ENCODE data around the gene COL4A2. TPM values are rescaled to one million over a fixed set of nuclear protein-coding genes. Genes with fewer than 3 reads are reported as not detected.
"Not testable (repeated sequence)": the region's sequence is repeated elsewhere in the genome, so short reads cannot be mapped to it uniquely, and the experiment has no call there.

The COL4A2 gene
- total RNA-seq, 1 experiment from 2014 or later: 35.0 TPM

DNA sequence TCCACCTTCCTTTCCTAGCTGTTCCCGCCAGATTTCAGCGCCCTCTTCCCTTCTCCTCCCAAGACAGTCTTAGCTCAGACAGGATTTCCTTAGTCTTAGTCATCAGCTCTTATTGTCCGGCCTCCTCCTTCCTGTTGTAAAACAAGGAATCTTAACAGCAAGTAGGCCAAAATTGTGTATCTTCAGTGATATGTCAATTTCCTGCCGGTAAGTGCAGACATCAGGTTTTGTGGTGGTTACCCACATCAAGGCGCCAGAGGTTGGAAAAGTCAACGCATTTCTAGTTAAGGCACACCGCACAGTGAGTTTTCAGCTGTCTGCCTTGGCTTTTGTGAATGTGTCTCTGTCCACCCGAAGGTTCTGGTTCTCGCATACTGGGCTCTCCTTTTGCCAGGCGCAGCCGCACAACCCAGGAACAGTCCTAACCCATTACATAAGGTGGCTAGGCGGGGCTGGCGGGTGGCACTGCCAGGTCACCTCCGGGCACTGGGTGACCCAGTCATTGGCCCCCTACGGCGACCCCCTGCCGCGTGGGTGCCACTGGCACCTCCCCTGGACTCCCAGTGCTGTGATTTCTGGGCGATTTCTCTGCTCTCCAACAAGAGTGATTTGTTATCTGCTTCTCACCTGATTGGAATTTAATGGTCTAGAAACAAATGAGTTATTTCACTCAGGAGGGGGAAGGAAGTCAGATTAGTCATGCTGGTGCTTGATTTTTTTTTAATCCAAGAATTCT lies 12.9 kb downstream of the COL4A2 start:
- DNase-seq (ENCODE audit: extremely low read depth, low read depth): no peak

DNA sequence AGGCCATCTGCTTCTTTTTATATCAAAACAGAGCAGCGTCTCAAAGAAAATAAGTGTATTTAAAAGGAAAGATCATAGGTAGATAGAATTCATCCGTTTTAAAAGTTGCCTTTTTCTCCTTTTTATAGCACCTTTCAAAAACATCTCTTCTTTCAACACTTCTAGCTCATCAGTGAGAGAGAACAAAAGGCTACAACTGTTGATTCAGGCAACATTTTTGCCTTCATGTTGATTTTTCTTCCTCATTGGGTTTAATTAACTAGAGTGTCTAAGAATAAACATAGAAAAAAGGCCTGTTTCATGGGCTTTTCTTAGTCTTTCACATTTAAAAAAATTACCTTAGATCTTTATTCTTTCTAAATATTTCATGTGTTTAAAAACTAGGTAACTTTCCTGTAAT lies 13.6 kb downstream of the COL4A2 start:
- DNase-seq (ENCODE audit: extremely low read depth, low read depth): no peak

DNA sequence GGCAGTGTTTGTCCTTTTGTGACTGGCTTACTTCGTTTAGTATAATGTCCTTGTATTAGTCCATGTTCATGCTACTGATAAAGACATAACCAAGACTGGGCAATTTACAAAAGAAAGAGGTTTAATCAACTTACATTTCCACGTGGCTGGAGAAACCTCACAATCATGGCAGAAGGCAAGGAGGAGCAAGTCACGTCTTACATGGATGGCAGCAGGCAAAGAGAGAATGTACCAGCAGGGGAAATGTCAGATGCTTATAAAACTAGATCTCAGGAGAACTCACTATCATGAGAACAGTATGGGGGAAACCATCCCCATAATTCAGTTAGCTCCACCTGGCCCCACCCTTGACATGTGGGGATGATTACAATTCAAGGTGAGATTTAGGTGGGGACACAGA lies 14.5 kb downstream of the COL4A2 start:
- DNase-seq (ENCODE audit: extremely low read depth, low read depth): not testable (repeated sequence)

DNA sequence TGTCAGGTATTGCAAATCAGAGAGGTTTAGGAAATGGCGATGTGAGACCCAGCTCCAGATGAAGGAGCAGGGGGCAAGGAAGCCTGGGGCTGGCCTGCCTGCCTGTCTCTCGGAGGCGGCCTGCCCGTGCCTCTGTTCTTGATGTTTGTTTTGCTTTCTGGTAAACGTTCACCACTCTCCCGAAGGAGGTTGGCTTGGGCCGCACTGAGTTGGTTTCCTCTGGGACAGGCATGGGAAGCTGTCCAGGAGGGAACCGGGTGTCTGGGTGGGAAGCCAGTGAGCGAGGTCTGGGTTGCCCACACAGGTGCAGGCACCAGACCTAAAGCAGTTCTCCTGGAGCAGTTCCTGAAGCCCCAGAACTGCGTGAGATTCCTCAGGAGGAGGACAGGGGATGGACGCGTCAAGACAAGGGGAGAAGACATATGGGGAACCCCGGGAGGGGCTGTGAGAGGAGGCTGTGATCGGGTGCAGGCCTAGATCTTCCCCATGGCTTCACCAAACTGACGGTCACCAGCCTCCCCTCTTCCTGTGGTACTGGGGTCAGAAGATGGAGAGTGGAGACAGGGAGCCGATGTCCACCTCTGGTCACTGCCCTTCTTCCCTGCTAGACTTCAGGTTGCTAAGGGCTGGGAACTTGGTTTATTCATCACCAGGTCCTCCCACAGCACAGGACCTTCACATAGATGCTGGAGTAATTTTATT lies 15.2 kb downstream of the COL4A2 start:
- DNase-seq (ENCODE audit: extremely low read depth, low read depth): no peak

DNA sequence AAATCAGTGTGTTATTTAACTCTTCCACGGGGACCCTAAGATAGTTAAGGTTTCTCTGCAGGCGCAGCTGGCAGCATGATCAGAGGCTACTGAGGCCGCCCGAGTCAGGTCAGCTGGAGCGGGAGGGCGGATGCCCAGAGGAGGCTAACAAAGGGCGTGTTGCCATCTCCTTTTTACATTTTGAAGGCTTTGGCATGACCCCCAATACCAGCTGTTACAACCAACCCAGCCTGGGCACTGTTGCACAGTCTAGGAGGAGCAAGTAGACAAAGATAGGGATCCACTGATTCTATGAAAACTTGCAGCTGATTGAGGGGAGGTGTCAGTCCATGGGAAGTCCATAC lies 15.7 kb downstream of the COL4A2 start:
- DNase-seq (ENCODE audit: extremely low read depth, low read depth): no peak

DNA sequence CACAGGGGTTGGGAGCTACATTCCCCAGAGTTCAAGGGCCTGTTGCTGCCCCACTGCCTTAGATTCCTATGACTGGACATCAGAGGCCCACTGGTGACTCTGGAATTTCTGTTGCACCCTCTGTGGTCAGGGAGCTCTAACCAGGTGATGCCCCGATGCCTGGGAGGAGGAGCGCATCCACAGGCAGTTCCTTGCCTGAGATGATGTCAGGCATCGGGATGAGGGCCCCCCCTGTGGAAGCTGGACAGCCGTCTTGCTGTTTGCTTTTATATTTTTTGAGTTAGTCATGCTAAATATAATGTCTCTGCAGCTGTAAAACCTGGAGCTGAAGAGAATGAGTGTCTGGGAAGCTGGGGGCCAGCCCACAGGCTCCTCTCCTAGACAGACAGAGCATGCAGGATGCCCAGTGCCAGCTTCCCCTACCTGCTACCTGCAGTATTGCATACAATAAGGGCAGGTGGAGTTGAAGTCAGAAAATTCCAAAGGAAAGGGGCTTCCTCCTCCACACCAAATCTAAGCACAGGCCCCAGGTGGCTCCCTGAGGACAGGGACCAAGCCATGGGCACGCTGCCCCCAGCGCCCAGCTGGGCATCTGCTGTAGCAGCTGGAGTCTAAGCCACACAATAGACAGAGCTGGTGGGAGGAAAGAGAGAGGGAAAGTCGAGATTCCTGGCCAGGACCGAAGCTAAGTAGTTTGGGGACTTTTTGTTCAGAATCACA lies 16.2 kb downstream of the COL4A2 start:
- DNase-seq (ENCODE audit: extremely low read depth, low read depth): no peak

DNA sequence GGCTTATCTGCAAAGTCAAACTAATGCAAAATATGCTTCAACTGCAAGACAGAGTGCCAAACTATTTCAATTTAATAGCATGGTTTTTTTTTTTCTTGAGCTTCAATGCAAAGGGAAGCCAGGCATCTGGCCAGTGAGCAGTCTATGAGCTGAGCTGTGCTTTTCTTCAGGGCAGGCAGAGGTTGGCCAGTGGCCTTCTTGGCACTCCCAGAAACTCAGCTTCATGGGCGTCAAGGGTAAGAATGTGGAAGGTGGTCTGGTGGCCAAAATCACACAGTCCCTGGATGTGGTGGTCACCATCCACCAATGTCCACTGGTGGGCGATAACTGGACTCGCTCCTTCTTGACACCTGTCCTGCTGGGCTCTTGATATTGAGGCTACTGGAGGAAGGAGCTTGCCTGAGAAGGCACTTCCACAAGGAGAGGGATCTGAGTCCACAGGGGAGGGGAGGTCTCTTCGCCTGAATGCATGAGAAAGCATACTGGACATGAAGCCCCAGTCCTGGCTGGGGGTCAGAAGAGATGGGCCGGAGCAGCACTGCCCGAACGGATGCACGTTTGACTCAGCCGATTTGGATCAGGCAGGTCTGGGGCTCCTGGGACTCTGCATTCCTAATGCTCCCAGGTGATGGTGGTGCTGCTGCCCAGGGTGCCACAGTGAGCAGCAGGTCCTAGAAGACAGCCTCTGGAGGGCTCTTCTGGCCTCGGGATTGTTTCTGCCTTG lies 17.1 kb downstream of the COL4A2 start:
- DNase-seq (ENCODE audit: extremely low read depth, low read depth): no peak

DNA sequence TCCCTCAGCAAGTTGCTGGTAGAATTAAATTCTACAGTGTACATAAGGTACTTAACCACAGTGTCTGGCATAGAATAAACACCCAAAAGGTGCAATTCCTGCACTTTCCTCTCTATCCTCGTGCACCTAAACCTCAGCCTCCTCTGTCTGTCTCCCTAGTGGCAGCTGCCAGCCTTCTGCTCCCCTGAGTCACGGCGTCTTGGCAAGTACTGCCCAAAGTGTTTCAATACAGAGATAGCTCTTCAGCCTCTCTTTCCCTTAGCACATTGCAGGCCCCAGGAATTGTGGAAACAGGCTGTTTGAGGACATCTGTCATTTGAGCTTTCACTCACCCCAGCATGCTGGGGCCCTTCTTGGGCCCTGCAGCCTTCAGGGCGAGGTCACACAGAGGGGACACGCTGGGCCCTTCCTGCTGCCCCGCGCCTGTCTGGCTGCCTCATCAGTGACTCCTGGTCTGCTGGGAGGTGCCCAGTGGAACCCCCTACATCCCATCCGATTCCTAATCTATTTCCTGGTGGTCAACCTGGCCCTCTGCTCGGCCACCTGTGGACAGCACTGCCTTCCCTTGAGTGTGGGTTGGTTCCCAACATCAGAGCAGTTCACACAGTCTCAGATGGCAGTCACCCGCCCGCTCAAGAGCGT lies 19.3 kb downstream of the COL4A2 start:
- DNase-seq (ENCODE audit: extremely low read depth, low read depth): no peak

DNA sequence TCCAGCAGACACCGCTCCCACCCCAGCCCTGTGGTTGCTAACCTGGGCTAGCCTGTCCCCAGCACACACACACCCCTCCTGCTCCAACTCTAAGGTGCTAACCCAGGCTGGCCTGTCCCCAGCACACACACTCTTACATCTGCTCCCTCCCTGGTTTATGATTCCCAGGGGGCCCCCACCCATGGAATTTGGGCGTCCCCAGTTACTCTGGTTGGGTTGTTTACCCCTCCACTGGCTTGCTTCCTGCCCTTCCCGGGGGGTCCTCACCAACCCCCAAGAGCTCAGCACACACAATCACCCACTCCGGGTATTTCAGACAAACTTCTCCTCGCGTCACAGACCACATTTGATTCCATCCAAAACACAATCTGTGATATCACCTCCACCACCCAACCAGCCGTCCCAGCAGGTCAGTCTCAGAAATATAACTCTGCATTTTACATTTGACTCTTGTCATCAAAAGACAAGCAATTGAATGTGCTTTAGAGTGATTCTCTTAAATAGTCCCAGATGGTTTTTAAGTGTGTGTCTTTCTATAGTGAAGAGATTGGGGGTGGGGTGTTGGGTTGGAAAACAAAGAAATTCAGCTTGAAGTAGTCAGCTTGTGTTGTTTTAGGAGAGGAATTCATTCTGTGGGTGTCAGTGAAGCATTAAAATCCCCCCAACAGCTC lies 20.1 kb downstream of the COL4A2 start:
- no peak for DNase-seq (ENCODE audit: extremely low read depth, low read depth)

DNA sequence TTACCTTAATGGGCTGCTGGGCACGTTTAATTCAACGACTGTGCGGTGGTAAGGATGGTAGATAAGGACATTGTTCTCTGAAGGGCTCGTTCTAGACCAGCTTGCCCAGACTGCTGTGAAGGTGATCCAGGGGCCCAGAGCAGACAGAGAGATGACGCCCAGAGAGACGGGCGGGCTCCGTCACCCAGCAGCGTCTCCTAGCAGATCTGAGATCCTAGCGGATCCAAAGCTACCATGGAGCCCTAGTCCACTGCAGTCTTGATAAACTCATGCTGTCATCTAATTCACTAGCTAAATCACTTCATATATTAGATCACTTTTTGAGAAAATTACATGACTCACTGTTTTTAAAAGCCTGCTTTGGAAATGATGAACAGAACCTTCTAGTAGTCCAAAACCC lies 21.5 kb downstream of the COL4A2 start:
- DNase-seq (ENCODE audit: extremely low read depth, low read depth): no peak

DNA sequence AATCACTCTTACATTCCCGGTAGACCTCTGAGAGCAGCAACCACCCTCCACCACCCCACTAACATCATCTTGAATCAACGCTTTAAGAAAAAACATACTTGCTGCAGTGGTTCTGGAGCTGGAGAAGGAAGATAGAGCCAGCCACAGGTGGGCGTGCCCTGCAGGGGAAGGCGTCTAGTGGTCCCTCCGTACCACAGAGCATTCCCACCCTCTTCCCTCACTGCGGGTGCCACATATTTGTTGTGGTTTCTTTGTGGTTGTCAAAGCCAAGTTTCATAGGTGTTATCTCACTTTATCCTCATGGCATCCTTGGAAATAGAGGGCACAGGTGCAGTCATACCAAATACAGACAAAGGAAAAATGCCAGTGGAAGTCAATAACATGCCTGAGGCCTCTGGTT lies 22.2 kb downstream of the COL4A2 start:
- DNase-seq (ENCODE audit: extremely low read depth, low read depth): no peak

DNA sequence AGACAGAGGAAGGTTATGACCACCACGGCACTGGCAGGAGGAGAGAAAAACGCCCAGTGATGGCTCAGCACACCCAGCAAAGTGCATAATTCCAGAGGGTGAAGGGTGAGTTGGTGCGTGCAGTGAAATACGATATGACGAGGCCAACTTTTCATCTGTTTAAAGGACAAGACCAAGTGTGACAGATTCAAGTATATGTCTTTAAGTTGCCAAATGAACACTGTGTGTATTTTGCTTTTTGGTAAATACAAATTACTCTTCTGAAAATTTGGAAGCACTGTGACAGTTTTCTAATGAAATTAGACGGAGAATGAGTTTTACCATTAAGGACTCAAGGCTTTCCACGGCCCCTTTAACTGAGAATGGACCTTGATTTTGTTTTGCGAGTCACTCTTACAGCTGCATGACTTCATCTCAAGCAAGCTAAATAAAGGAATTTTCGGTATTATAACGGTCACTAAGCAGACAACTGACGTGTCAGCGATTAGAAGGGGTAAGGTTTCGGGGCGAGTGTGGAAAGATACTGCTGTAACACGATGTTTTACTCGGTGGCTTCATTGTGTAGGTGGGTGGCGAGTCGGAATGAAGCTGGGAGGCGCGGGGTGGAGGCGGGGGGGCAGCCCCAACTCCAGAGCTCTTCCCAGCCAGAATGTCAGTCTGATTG lies 22.8 kb downstream of the COL4A2 start:
- DNase-seq (ENCODE audit: extremely low read depth, low read depth): no peak

DNA sequence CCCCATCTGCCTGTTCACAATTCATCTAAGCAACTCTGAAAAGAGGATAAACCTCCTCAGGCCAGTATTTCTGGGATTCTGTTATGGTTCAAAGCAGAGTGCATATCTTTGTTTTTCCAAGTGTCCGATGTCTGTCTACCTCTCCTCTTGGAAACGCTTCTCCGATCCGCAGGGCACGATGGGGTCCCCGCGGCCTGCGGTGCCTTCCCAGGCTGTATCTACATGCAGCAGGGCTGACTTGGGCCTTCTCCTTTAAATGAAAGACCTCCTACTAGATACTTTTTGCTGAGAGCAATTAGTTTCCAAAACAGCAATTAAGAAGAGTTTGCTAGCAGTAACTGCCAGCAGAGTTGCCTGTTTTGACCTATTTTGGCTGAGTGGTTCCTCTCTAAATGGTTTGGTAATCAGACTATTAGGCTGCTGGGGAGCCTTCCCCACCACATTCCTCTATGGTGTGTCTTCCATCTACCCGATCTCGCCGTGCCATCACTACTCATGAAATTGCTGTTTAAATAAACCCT lies 23.5 kb downstream of the COL4A2 start:
- DNase-seq (ENCODE audit: extremely low read depth, low read depth): no peak

DNA sequence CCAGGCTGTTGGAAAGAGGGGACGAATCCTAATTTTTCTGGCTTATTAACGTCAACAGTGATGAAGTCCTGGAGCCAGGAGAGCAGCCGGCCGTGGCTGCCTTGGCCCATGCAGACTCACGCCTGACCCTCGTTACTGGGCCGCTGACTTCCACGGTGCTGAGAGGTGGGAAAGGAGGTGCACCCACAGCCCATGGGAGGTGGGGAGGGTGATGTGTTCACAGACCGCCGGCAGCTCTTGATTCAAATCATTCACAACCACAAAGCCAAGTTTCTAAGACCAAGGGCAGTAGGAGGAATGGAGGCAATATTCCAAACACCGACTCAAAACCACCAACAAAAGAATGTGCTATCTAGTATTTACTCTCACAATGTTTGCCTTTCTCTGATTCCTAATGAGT lies 24.3 kb downstream of the COL4A2 start:
- no peak for DNase-seq (ENCODE audit: extremely low read depth, low read depth)

DNA sequence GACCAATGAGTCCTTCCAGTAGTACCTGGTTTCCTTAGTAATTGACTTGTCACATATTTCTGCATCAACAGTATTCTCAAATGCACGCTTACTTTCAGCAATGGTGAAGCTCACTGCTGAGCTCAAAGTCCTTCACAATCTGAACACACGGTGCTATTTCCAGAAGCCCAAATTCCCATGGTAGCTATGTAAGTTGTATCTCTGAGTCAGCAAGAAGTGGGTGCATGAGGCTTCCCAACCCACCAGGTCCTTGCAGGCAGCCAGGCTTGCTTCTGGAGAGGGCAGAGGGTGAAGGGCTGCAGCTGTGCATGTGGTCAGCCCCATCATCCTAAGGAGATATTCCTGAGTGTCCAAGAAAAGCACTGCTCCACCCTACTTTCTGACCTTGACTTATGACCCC lies 25.7 kb downstream of the COL4A2 start:
- DNase-seq (ENCODE audit: extremely low read depth, low read depth): no peak

DNA sequence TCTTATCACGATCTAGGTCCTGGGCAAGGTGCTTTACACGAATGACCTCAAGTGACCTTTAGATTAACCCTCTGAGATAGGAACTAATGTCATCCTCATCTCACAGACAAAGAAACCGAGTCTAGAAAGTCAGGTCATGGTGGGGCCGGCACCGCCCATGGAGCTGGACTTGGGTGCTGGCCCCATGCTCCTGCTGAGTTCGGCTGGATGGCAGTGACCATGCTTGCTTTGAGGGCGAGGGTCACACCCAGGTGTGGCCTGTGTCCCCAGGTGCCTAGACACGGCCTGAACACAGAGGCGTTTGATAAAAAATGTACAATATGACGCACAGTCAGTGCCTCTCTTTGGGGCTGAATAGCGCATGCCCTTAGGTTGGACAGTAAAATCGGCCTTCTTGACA lies 26.8 kb downstream of the COL4A2 start:
- DNase-seq (ENCODE audit: extremely low read depth, low read depth): no peak

DNA sequence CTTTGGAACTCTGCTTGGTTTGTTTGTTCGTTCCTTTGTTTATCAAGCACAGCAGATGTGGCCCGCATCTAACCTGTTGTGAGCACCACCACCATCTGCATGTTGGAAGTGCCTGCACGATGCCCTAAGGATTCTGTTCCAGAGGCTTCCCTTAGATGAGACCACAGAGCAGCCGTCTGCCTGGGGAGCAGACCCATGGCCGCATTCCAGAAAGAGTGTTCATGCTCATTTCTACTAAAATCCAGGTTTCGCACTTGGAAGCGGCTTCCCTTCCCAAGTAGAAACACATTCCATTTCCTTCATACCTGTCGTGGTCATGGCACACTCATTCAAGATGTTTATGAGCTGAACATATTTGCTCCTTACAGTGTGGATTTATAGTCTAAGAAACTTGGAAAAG lies 27.2 kb downstream of the COL4A2 start:
- no peak for DNase-seq (ENCODE audit: extremely low read depth, low read depth)

DNA sequence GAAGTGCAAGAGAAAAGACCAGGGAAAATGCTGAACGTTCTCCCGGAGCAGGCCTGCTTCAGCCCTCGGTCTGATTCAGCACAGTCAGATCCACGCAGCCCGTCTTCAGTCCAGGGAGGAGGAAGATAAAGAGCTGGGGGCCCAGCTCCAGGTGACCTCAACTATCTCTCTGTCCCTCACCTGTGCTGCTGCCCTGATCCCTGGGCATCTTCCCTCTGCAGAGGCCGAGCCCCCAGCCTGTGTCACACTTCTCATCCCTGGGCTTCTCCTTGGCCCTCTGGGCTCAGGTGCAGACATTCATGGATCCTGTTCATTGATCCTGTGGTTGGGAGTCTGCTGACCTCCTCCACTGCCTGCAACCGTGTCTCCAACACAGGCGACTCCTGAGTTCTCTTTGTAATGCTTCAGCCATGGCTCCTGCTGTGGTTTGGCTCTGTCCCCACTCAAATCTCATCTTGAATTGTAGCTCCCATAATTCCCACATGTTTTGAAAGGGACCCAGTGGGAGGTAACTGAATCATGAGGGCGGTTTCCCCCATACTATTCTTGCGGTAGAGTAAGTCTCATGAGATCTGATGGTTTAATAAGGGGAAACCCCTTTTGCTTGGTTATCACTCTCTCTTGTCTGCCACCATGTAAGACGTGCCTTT lies 27.9 kb downstream of the COL4A2 start:
- no peak for DNase-seq (ENCODE audit: extremely low read depth, low read depth)

DNA sequence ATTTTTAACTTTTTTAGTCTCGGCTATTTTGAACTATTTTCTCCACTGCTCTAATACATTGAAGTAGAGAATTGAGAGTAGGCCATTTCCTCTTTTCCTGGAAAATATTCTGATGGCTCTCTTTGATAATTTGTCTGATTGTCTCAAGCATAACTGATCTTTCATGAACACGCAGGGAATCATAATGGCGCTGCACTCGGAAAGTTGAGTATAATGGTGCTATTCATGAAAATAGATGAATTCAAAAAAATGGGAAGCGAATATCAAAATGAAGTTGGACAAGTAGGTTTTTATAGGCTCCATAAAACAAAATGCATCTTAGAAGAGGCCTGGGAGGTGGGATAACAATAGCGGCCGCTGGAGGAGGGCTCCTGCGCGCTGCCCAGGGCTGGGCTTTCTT lies 29.0 kb downstream of the COL4A2 start:
- DNase-seq (ENCODE audit: extremely low read depth, low read depth): no peak

All from NCI-H460 (cell line).